Naive thymus-derived CD4-positive, alpha-beta T cell (primary cell): ENCODE data around the gene C1orf159. TPM values are rescaled to one million over a fixed set of nuclear protein-coding genes. Genes with fewer than 3 reads are reported as not detected.

Source experiments
- ATAC-seq: fragments of 150-1000 bp; cut with Tn5 transposase; 2 replicates; pipeline ENCODE4 v1.10.0; 2021; ENCODE audit warnings: mild to moderate bottlenecking, moderate library complexity
- CTCF ChIA-PET: fragments of 350-600 bp; sonication (Branson Sonifier 250); formaldehyde crosslinking; loops from one replicate; lab custom pipeline; 2021; ENCODE audit warnings: antibody characterized with exemption; lab: Charles Lee
- POLR2A ChIA-PET: fragments of 350-600 bp; sonication (Branson Sonifier 250); formaldehyde crosslinking; loops from one replicate; lab custom pipeline; 2021; ENCODE audit warnings: antibody characterized with exemption, inconsistent platforms; lab: Charles Lee
- DNase-seq, 9 donors: peaks; one replicate each; pipeline versions ENCODE4 v3.0.0 to v3.0.0-alpha.2; 2020 to 2022; ENCODE audit warnings: mixed read lengths in 1 of 9
- H3K27ac ChIP-seq: one replicate; pipeline ENCODE4 v1.7.0; 2013; ENCODE audit warnings: mild to moderate bottlenecking, low read depth, low read length, moderate library complexity
- H3K27me3 ChIP-seq, 2 donors: one replicate each; pipeline ENCODE4 v1.7.0; 2013; ENCODE audit warnings: low read length in 2 of 2, mild to moderate bottlenecking in 2 of 2, moderate library complexity in 2 of 2; ENCODE audit not compliant: control insufficient read depth in 2 of 2, insufficient read depth in 2 of 2
- H3K36me3 ChIP-seq, 3 experiments: 1 replicate in 2 of 3; 2 replicates in 1 of 3; pipeline ENCODE4 v1.7.0; 2013; ENCODE audit warnings: low read length in 3 of 3, mild to moderate bottlenecking in 3 of 3, moderate library complexity in 1 of 3; ENCODE audit not compliant: insufficient read depth in 3 of 3, control insufficient read depth in 2 of 3
- H3K4me1 ChIP-seq, 2 donors: one replicate each; pipeline ENCODE4 v1.7.0; 2013; ENCODE audit warnings: low read length in 2 of 2, mild to moderate bottlenecking in 2 of 2, moderate library complexity in 1 of 2; ENCODE audit not compliant: control insufficient read depth in 2 of 2, insufficient read depth in 2 of 2
- H3K4me3 ChIP-seq: 2 replicates; pipeline ENCODE4 v1.7.0; 2013; ENCODE audit warnings: mild to moderate bottlenecking, low read length
- H3K9me3 ChIP-seq, 3 experiments: 1 replicate in 2 of 3; 2 replicates in 1 of 3; pipeline ENCODE4 v1.7.0; 2013; ENCODE audit warnings: low read length in 3 of 3; ENCODE audit not compliant: control insufficient read depth in 2 of 3
- H3K27ac Mint-ChIP-seq, 9 donors: one replicate each; pipeline ENCODE4 v1.8.0; 2020 to 2022; ENCODE audit warnings: mixed read lengths in 9 of 9, mild to moderate bottlenecking in 8 of 9, moderate library complexity in 5 of 9, inconsistent platforms in 2 of 9
- H3K27me3 Mint-ChIP-seq, 5 donors: one replicate each; pipeline ENCODE4 v1.8.0; 2021 to 2022; ENCODE audit warnings: mixed read lengths in 5 of 5, mild to moderate bottlenecking in 1 of 5
- H3K36me3 Mint-ChIP-seq, 5 donors: one replicate each; pipeline ENCODE4 v1.8.0; 2020 to 2022; ENCODE audit warnings: mixed read lengths in 5 of 5, mild to moderate bottlenecking in 3 of 5, inconsistent platforms in 1 of 5
- H3K4me1 Mint-ChIP-seq, 7 donors: one replicate each; pipeline ENCODE4 v1.8.0; 2020 to 2022; ENCODE audit warnings: mixed read lengths in 7 of 7, mild to moderate bottlenecking in 3 of 7, inconsistent platforms in 1 of 7
- H3K4me3 Mint-ChIP-seq, 10 donors: one replicate each; pipeline ENCODE4 v1.8.0; 2020 to 2022; ENCODE audit warnings: mild to moderate bottlenecking in 10 of 10, mixed read lengths in 10 of 10, moderate library complexity in 6 of 10, inconsistent platforms in 2 of 10
- H3K9me3 Mint-ChIP-seq, 11 donors: one replicate each; pipeline ENCODE4 v1.8.0; 2020 to 2022; ENCODE audit warnings: mixed read lengths in 11 of 11, mild to moderate bottlenecking in 4 of 11, inconsistent platforms in 1 of 11, moderate library complexity in 1 of 11
- intact Hi-C, 2 donors: fragments of 100-400 bp; cut with micrococcal nuclease; formaldehyde crosslinking; loops; one replicate each; pipeline ENCODE4 v1.15.1; 2023
- polyA plus RNA-seq, 2 donors: library from polyadenylated mRNA; unstranded; fragments of 300-500 nt; fragmentation: Illumina TruSeq; gene quantifications; one replicate each; pipeline ENCODE4 v1.2.3, GENCODE V29; 2021
- total RNA-seq, 6 experiments: library from RNA in 5 of 6; stranded (reverse) in 5 of 6; gene quantifications; 1 replicate in 5 of 6; 2 replicates in 1 of 6; pipeline ENCODE4 v1.2.3 and lab custom pipeline; 2021 to 2026

The C1orf159 gene
- total and polyA plus RNA-seq, 7 experiments from 2014 or later: 6.4 to 21.9 (median 19.2) TPM

DNA sequence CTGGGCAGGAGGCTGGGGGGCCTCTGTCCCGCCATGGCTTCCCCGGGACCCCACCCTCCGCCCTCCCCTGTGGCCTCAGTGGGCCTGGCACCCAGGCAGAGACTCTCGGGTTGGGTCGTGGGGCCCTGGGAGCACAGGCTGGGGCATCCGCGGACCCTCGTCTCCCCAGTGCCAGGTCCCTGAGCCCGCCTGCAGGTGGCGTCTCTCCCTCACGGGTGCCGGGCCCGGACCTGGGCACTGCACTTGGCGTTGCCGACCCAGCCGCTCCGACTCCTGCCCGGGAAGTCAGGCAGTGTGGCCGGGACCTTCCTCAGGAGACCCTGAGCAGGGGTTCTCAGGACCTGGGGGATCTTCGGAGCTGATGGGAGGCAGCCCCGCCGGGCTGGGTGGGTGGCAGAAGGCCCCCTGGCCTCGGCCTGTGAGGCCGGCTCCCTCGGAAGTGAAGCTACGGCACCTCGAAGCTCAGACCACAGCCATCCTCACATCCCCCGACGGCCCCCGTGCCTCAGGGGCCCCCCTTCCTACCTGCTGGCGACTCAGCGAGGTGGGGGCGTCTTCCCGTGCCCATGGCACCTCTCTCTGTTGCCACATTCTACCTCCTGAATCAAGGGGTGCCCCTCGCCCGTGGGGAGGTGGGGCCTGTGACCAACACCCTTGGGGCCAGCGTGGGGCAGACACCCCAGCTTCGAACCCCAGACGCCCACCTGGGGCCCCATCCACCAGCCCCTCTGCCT, 6.4 kb upstream of the C1orf159 start:
- Histone ChIP-seq H3K9me3 (no peaks in the 10 kb centered on the region), H3K27me3 (no peaks in the 10 kb centered on the region), H3K36me3 (no peaks in the 10 kb centered on the region), H3K4me1 (peaks cover 5 to 10% of the 10 kb centered on the region in 2 donors), H3K4me3 (peak overlapping the region; percentile 45), H3K27ac (peak overlapping the region; percentile 47)
- peak; percentile 60 to 90 (median 80) for DNase-seq
- Mint-ChIP-seq H3K27ac (peak overlapping the region in 1 of 9 donors; percentile 52), H3K36me3 (no peaks in the 10 kb centered on the region), H3K27me3 (peaks cover 0 to 15% (median 0%) of the 10 kb centered on the region in 5 donors), H3K4me3 (peak overlapping the region in 4 of 10 donors; percentile 20 to 49 (median 32)), H3K9me3 (peaks cover 0 to 3% (median 0%) of the 10 kb centered on the region in 11 donors), H3K4me1 (peaks cover 0 to 15% (median 3%) of the 10 kb centered on the region in 7 donors)
- ATAC-seq: peak; percentile 96
- CTCF ChIA-PET: interaction anchor here (0.5 to 2.9 kb wide), 18 partner anchors 8 to 320 kb away, joined by 3 to 29 read pairs (median 4); no protein-coding TSS in a partner anchor
- POLR2A ChIA-PET: interaction anchor here (0.7 to 1.1 kb wide), 3 partner anchors 140 to 253 kb away, joined by 3 to 7 read pairs (median 6); partner anchors contain the start of genes AURKAIP1 and PERM1
- intact Hi-C loops: loop anchor here (1.0 to 5.0 kb wide), 6 partner anchors 79 to 186 kb away; partner anchors contain the start of genes PUSL1 (in 2 of the 2) and TNFRSF4 (in 1 of the 2)

DNA sequence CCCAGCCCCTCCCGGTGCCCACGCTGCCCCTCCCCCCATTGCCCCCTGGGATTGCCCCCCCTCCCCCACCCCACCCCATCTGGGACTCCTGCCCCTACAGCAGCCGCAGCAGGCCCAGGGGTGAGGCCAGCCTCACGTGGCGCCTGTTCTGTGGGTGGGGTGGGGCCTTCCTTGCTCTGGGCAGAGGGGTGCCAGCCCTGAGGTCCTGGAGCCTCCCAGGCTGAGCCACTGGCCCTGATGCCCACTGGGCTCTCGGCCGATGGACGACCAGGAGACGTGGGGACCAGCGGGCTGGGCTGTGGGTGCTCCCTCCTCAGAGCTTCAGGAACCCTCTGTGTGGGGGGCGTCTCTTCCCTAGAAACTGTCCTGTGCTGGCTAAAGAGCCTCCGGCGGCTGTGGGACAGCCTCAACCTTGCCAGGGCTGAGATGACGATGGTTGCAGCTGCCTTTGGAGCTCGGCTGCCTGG, 5.8 kb upstream of the C1orf159 start:
- no peaks in the 10 kb centered on the region for H3K27me3 ChIP-seq
- Mint-ChIP-seq H3K27ac (no peak overlapping the region), H3K4me1 (peaks cover 0 to 17% (median 3%) of the 10 kb centered on the region in 7 donors), H3K36me3 (no peaks in the 10 kb centered on the region), H3K9me3 (peaks cover 0 to 3% (median 0%) of the 10 kb centered on the region in 11 donors), H3K4me3 (no peak overlapping the region), H3K27me3 (peaks cover 0 to 15% (median 0%) of the 10 kb centered on the region in 5 donors)
- intact Hi-C loops: loop anchor here (1.0 to 5.0 kb wide), 6 partner anchors 79 to 187 kb away; partner anchors contain the start of genes PUSL1 (in 2 of the 2) and TNFRSF4 (in 1 of the 2)
- no peaks in the 10 kb centered on the region for H3K36me3 ChIP-seq
- DNase-seq (no peak), ATAC-seq (no peak)
- H3K4me1 ChIP-seq: peaks cover 5 to 10% of the 10 kb centered on the region in 2 donors
- no peaks in the 10 kb centered on the region for H3K9me3 ChIP-seq
- H3K4me3 ChIP-seq: no peak overlapping the region
- H3K27ac ChIP-seq: no peak overlapping the region
- CTCF ChIA-PET: interaction anchor here (0.7 to 2.9 kb wide), 11 partner anchors 58 to 249 kb away, joined by 3 to 29 read pairs (median 3); no protein-coding TSS in a partner anchor
- POLR2A ChIA-PET: interaction anchor here (1.0 to 1.1 kb wide), 2 partner anchors 170 to 254 kb away, joined by 6 to 7 read pairs; partner anchors contain the start of gene AURKAIP1

DNA sequence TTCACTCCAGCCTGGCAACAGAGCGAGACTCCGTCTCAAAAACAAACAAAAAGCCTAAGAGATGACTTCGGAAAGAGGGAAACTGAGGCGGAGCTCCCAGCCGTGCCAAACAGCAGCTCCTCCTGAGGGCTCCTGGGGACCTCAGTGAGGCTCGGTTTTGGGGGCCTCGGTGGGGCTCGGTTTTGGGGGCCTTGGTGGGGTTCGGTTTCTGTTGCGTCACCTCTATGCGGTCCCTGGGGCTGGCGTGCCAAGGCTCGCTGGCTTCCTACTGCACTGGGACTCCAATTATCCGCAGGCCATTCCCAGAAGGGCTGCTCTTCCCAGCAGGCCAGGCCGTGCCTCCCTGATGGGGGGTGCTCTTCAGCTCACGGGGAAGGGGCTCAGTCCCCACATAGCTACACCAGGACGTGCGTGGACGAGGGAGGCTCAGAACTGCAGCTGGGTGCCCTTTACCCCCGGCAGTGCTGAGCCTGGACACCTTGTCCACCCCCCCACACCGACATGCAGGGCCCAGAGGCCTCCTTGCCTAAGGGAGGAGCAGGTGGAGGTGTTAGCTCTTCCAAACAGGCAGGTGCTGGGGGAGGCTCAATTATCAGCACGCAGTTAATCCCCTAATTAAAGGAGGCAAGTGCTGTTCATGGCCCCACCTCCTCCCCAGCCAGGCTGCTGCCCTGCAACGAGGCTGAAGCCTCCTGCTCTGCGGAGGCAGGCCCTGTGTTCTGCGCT, 5.1 kb upstream of the C1orf159 start:
- peaks cover 5 to 10% of the 10 kb centered on the region in 2 donors for H3K4me1 ChIP-seq
- no peak for DNase-seq
- Mint-ChIP-seq H3K36me3 (no peaks in the 10 kb centered on the region), H3K4me3 (peak overlapping the region in 1 of 10 donors; percentile 16), H3K27me3 (peaks cover 0 to 15% (median 0%) of the 10 kb centered on the region in 5 donors), H3K9me3 (peaks cover 0 to 3% (median 0%) of the 10 kb centered on the region in 11 donors), H3K27ac (no peak overlapping the region), H3K4me1 (peaks cover 0 to 17% (median 3%) of the 10 kb centered on the region in 7 donors)
- H3K27ac ChIP-seq: no peak overlapping the region
- intact Hi-C loops: loop anchor here in 1 of 2 donors (5.0 kb wide), 1 partner anchor 91 kb away; the partner anchor contains the start of gene TNFRSF4
- H3K36me3 ChIP-seq: no peaks in the 10 kb centered on the region
- ChIA-PET POLR2A (no interaction called here), CTCF (interaction anchor here (0.6 to 2.9 kb wide), 11 partner anchors 16 to 250 kb away, joined by 3 to 29 read pairs (median 4); no protein-coding TSS in a partner anchor)
- no peaks in the 10 kb centered on the region for H3K27me3 ChIP-seq
- no peak for ATAC-seq
- H3K9me3 ChIP-seq: no peaks in the 10 kb centered on the region
- no peak overlapping the region for H3K4me3 ChIP-seq

DNA sequence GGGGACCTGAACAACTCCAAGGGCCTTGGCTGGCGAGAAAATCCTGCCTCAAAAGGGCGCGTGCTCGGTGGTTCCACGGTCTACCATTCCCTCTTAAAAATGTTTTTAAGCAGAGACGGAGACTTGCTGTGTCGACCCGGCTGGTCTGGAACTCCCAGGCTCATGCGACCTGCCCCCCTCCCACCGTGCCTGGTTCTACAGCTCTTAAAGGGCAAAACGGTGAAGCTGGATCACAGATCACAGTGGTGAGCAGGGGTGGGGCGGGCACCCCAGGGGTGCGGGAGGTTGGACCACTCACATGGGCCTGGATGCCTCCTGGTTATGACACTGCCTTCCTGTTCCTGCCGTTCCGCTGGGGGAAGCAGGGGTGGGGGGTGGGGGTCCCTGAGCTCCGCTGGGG, 4.2 kb upstream of the C1orf159 start:
- ChIA-PET CTCF (interaction anchor here (0.7 to 2.6 kb wide), 4 partner anchors 15 to 251 kb away, joined by 3 to 7 read pairs (median 5); no protein-coding TSS in a partner anchor), POLR2A (interaction anchor here (0.6 kb wide), 1 partner anchor 104 kb away, joined by 3 read pairs; no protein-coding TSS in a partner anchor)
- H3K4me1 ChIP-seq: peaks cover 6 to 10% of the 10 kb centered on the region in 2 donors
- ATAC-seq (no peak), DNase-seq (no peak)
- no peaks in the 10 kb centered on the region for H3K36me3 ChIP-seq
- H3K27ac Mint-ChIP-seq: no peak overlapping the region
- H3K27me3 ChIP-seq: no peaks in the 10 kb centered on the region
- no peaks in the 10 kb centered on the region for H3K9me3 ChIP-seq
- intact Hi-C loops: loop anchor here in 1 of 2 donors (5.0 kb wide), 1 partner anchor 92 kb away; the partner anchor contains the start of gene TNFRSF4
- peaks cover 0 to 19% (median 5%) of the 10 kb centered on the region in 7 donors for H3K4me1 Mint-ChIP-seq
- H3K4me3 Mint-ChIP-seq: no peak overlapping the region
- no peak overlapping the region for H3K4me3 ChIP-seq
- H3K36me3 Mint-ChIP-seq: peaks cover 0 to 1% (median 0%) of the 10 kb centered on the region in 5 donors
- H3K9me3 Mint-ChIP-seq: peaks cover 0 to 3% (median 0%) of the 10 kb centered on the region in 11 donors
- H3K27me3 Mint-ChIP-seq: peaks cover 0 to 15% (median 0%) of the 10 kb centered on the region in 5 donors
- H3K27ac ChIP-seq: no peak overlapping the region

DNA sequence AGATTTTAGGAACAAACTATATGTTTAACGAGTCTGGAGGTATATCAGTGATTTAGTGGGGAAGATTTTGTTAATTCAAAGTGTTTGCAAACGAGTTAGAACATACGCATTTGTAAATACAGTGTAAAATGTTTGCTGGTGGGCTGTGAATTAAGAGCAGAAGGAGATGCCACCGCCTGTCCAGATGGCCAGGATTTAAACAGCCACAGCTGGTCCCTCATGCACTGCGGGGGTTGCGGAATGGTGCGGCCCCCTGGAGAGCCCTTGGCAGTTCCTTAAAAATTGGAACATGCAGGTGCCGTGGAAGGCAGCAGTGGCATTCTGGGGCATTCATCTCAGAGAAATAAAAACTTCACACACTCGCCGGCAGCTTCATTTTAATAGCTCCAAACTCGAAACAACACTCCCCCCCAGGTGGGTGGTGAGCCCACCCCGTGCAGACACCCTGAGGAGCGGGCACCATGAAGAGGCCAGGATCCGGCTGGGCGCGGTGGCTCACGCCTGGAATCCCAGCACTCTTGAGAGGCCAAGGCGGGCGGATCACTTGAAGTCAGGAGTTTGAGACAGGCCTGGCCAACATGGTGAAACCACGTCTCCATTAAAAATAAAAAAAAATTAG, 3.5 kb upstream of the C1orf159 start:
- POLR2A ChIA-PET: interaction anchor here (0.6 kb wide), 1 partner anchor 103 kb away, joined by 3 read pairs; no protein-coding TSS in a partner anchor
- Mint-ChIP-seq H3K9me3 (peaks cover 0 to 3% (median 0%) of the 10 kb centered on the region in 11 donors), H3K4me3 (no peak overlapping the region), H3K36me3 (peaks cover 0 to 5% (median 0%) of the 10 kb centered on the region in 5 donors), H3K27ac (no peak overlapping the region), H3K4me1 (peaks cover 0 to 26% (median 8%) of the 10 kb centered on the region in 7 donors), H3K27me3 (peaks cover 0 to 15% (median 0%) of the 10 kb centered on the region in 5 donors)
- intact Hi-C loops: loop anchor here in 1 of 2 donors (10.0 kb wide), 1 partner anchor 495 kb away; the partner anchor contains the start of gene MIB2
- Histone ChIP-seq H3K27ac (no peak overlapping the region), H3K4me1 (peaks cover 8 to 10% of the 10 kb centered on the region in 2 donors), H3K4me3 (no peak overlapping the region), H3K9me3 (no peaks in the 10 kb centered on the region), H3K27me3 (no peaks in the 10 kb centered on the region), H3K36me3 (no peaks in the 10 kb centered on the region)
- ATAC-seq: no peak
- no peak for DNase-seq
- CTCF ChIA-PET: interaction anchor here (1.6 kb wide), 1 partner anchor 172 kb away, joined by 6 read pairs; no protein-coding TSS in a partner anchor
